Heart left ventricle (tissue), 13 donors: Measurements from ENCODE around the gene VDAC2.

Source experiments
- POLR2A ChIP-seq, 2 donors: fragments of 450-650 bp; IDR thresholded peaks; one replicate each; pipeline ENCODE4 v1.6.1; 2017; ENCODE audit warnings: antibody characterized with exemption in 2 of 2, mild to moderate bottlenecking in 2 of 2, moderate library complexity in 2 of 2
- TF ChIP-seq, protein P1 (sequence below), 12 donors: fragments of 200-600 bp; sonication (generic) in 4 of 12; IDR thresholded peaks; one replicate each; pipeline versions ENCODE4 v1.5.0 to v1.8.0; 2018 to 2022; ENCODE audit warnings: antibody characterized with exemption in 12 of 12, mild to moderate bottlenecking in 5 of 12
- donor health status: ischemic (EF 13 %, LVEDD 7.1; RV severe dilation, severe dysfunction).
- donor health status: DM: no; HTN: yes; CAD: no.
- donor health status: DM: no; HTN: no; CAD: no.
- donor health status: ischemic (EF 25% LVEDD 6.9; RV normal size, moderate dysfunction).
- donor health status: ischemic (EF 25% LVEDD 5.7; RV mildly dilated, moderate dysfunction).
- donor health status: ischemic (EF 35%, LVEDD 5.7; RV mildly dilated, moderate dysfunction).
- donor health status: nonischemic (EF 11% LVEDD 7.7; RV severe dilation, severe dysfunction).
- donor health status: DM: yes; HTN: yes; CAD: no.
- donor health status: PGD.
- donor health status: ischemic (EF 29% LVEDD 5.4; RV normal size, mild dysfunction).
- donor health status: nonischemic (EF 23%, LVEDD 6.1; RV moderate dilation, normal function).

DNA sequence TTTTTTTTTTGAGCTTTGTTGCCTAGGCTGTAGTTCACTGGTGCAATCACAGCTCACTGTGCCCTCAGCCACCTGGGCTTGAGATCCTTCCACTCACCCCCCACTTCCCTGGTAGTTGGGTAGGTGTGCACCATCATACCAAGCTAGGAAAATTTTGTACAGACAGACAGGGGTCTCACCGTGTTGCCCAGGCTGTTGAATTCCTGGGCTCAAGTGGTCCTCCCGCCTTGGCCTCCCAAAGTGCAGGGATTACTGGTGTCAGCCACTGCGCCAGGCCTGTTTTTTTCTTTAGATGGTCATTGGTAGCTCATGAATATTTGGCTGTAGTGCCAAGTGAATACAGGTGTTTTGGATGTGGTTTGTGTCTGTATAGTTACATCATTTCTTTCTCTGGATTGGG, 17.7 kb downstream of the VDAC2 start:
- TF ChIP-seq, protein P1, sequence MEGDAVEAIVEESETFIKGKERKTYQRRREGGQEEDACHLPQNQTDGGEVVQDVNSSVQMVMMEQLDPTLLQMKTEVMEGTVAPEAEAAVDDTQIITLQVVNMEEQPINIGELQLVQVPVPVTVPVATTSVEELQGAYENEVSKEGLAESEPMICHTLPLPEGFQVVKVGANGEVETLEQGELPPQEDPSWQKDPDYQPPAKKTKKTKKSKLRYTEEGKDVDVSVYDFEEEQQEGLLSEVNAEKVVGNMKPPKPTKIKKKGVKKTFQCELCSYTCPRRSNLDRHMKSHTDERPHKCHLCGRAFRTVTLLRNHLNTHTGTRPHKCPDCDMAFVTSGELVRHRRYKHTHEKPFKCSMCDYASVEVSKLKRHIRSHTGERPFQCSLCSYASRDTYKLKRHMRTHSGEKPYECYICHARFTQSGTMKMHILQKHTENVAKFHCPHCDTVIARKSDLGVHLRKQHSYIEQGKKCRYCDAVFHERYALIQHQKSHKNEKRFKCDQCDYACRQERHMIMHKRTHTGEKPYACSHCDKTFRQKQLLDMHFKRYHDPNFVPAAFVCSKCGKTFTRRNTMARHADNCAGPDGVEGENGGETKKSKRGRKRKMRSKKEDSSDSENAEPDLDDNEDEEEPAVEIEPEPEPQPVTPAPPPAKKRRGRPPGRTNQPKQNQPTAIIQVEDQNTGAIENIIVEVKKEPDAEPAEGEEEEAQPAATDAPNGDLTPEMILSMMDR (IDR thresholded peaks at IDR 0.05), result no peak
- no peak for TF ChIP-seq POLR2A (IDR thresholded peaks at IDR 0.05)
